AG04450 (cell line): Measurements from ENCODE around the gene CFL1. TPM values are rescaled to one million over a fixed set of nuclear protein-coding genes. Genes with fewer than 3 reads are reported as not detected.

Experiments
- CTCF ChIA-PET: fragments of 300-600, 350-600 bp; formaldehyde crosslinking; extraction: SDS; loops from one replicate; lab custom pipeline; 2022; ENCODE audit warnings: antibody characterized with exemption, inconsistent platforms; lab: Charles Lee
- POLR2A ChIA-PET: fragments of 350-600 bp; formaldehyde crosslinking; extraction: SDS; loops from one replicate; lab custom pipeline; 2021; ENCODE audit warnings: antibody characterized with exemption, inconsistent platforms; lab: Yijun Ruan, JAX
- DNase-seq: peaks from one replicate; pipeline ENCODE4 v3.0.0-alpha.2; 2011; ENCODE audit warnings: low read depth, low spot score
- H3K27ac ChIP-seq: one replicate; pipeline ENCODE4 v1.5.1; 2012; ENCODE audit warnings: low read depth, low read length, control low read depth
- H3K27me3 ChIP-seq: one replicate; pipeline ENCODE4 v1.6.0; 2012; ENCODE audit warnings: low read length; ENCODE audit not compliant: control insufficient read depth, insufficient read depth
- H3K4me3 ChIP-seq: 2 replicates; pipeline ENCODE4 v1.5.1; 2011; ENCODE audit warnings: mild to moderate bottlenecking, low read depth, low read length, control low read depth
- H3K9me3 ChIP-seq: 2 replicates; pipeline ENCODE4 v1.5.1; 2012; ENCODE audit warnings: low read length; ENCODE audit not compliant: control insufficient read depth, insufficient read depth
- CTCF ChIP-seq: IDR thresholded peaks from 2 replicates; pipeline ENCODE4 v1.5.1; 2011; ENCODE audit warnings: low read depth, low read length, control low read depth, inconsistent platforms
- polyA plus RNA-seq: library from polyadenylated mRNA; depleted of rRNA; stranded (reverse); fragments of >200 nt; gene quantifications from 2 replicates; pipeline ENCODE4 v1.2.3, GENCODE V29; 2011

The CFL1 gene
- polyA plus RNA-seq, 1 experiment: 1,553 TPM

- no peak for TF ChIP-seq CTCF
- H3K4me3 ChIP-seq: peak overlapping the region; percentile 96
- peak overlapping the region; percentile 68 for H3K27ac ChIP-seq
- ChIA-PET CTCF (interaction anchor here (0.5 to 5.1 kb wide), 3 partner anchors 8 to 159 kb away, joined by 4 to 34 read pairs (median 33); partner anchors contain the start of genes CCDC85B and FIBP), POLR2A (interaction anchor here (0.7 to 6.7 kb wide), 5 partner anchors 7 to 50 kb away, joined by 4 to 153 read pairs (median 6); partner anchors contain the start of genes C11orf68, CCDC85B and FIBP)
- H3K9me3 ChIP-seq: no peaks in the 10 kb centered on the region; the same call in 1 of the 2 replicates
- DNase-seq: no peak
- no peaks in the 10 kb centered on the region for H3K27me3 ChIP-seq
These were observed 39.1 kb upstream of the CFL1 start for GRCh38 chr11:65897020-65897471.

GRCh38 chr11:65896034-65896999, 38.3 kb upstream of the CFL1 start:
- DNase-seq: no peak
- TF ChIP-seq CTCF: no peak
- no peaks in the 10 kb centered on the region; the same call in 1 of the 2 replicates for H3K9me3 ChIP-seq
- H3K27ac ChIP-seq: peak overlapping the region; percentile 68
- no peaks in the 10 kb centered on the region for H3K27me3 ChIP-seq
- ChIA-PET CTCF (interaction anchor here (0.5 to 5.1 kb wide), 3 partner anchors 7 to 160 kb away, joined by 4 to 34 read pairs (median 33); partner anchors contain the start of genes CCDC85B and FIBP), POLR2A (interaction anchor here (1.0 to 1.6 kb wide), 3 partner anchors 20 to 37 kb away, joined by 4 to 6 read pairs (median 4); partner anchors contain the start of gene C11orf68)
- peak overlapping the region; percentile 96 for H3K4me3 ChIP-seq

- H3K4me3 ChIP-seq: no peak overlapping the region
- ChIA-PET CTCF (interaction anchor here (0.7 to 5.1 kb wide), 2 partner anchors 10 to 127 kb away, joined by 7 to 33 read pairs; no protein-coding TSS in a partner anchor), POLR2A (interaction anchor here (1.6 kb wide), 1 partner anchor 20 kb away, joined by 6 read pairs; no protein-coding TSS in a partner anchor)
- H3K27me3 ChIP-seq: no peaks in the 10 kb centered on the region
- H3K27ac ChIP-seq: peak overlapping the region; percentile 68
- no peak for TF ChIP-seq CTCF
- H3K9me3 ChIP-seq: no peaks in the 10 kb centered on the region; the same call in 1 of the 2 replicates
- no peak for DNase-seq
These were observed 37.6 kb upstream of the CFL1 start for GRCh38 chr11:65895482-65895981.

GRCh38 chr11:65894034-65894591, 36.1 kb upstream of the CFL1 start:
- peak overlapping the region; percentile 22; the same call in 1 of the 2 replicates for H3K4me3 ChIP-seq
- POLR2A ChIA-PET: interaction anchor here (0.8 to 7.3 kb wide), 2 partner anchors 13 to 22 kb away, joined by 4 to 124 read pairs; no protein-coding TSS in a partner anchor
- H3K27ac ChIP-seq: peak overlapping the region; percentile 68
- DNase-seq: no peak
- CTCF ChIA-PET: interaction anchor here (0.9 kb wide), 1 partner anchor 35 kb away, joined by 3 read pairs; no protein-coding TSS in a partner anchor
- no peaks in the 10 kb centered on the region for H3K27me3 ChIP-seq
- no peak for TF ChIP-seq CTCF
- H3K9me3 ChIP-seq: no peaks in the 10 kb centered on the region
